Measurements from ENCODE around the gene COL19A1.

DNA sequence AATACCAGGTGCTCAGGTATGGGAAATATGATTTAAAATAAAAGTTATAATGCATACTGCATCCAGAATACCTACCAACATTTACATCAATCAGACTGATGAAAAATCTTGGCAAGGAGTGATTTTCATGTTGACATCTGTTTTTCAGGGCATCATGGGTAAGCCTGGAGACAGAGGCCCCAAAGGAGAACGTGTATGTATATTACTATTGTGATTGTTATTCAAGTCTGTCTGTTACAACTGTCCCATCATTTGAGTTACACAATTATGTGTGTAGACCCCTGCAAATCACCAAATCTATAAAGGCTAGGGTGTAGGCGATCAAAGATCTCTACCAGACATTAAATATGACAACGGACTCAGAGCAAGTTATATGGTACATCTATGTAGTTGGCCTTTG is 318.4 kb downstream of the COL19A1 start:
- TF ChIP-seq CTCF (IDR thresholded peaks at IDR 0.05; ENCODE audit: low read depth, low read length) (no peak), POLR2A (IDR thresholded peaks at IDR 0.05; ENCODE audit: extremely low read depth, insufficient read length) (no peak), MYC (IDR thresholded peaks at IDR 0.05; ENCODE audit: low read depth, low read length) (no peak), MAX (IDR thresholded peaks at IDR 0.05; ENCODE audit: low read depth, low read length) (no peak)
